GM18508 (cell line): ENCODE measurements around the gene SLC39A11.
"Not testable (repeated sequence)": the region's sequence is repeated elsewhere in the genome, so short reads cannot be mapped to it uniquely, and the experiment has no call there.

Experiments used
- ATAC-seq: cut with Tn5 transposase; IDR thresholded peaks from one replicate; pipeline ENCODE4 v1.9.1; 2021; ENCODE audit warnings: moderate number of reproducible peaks; ENCODE audit not compliant: insufficient read depth, unreplicated experiment

SLC39A11 gene, protein sequence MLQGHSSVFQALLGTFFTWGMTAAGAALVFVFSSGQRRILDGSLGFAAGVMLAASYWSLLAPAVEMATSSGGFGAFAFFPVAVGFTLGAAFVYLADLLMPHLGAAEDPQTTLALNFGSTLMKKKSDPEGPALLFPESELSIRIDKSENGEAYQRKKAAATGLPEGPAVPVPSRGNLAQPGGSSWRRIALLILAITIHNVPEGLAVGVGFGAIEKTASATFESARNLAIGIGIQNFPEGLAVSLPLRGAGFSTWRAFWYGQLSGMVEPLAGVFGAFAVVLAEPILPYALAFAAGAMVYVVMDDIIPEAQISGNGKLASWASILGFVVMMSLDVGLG

DNA sequence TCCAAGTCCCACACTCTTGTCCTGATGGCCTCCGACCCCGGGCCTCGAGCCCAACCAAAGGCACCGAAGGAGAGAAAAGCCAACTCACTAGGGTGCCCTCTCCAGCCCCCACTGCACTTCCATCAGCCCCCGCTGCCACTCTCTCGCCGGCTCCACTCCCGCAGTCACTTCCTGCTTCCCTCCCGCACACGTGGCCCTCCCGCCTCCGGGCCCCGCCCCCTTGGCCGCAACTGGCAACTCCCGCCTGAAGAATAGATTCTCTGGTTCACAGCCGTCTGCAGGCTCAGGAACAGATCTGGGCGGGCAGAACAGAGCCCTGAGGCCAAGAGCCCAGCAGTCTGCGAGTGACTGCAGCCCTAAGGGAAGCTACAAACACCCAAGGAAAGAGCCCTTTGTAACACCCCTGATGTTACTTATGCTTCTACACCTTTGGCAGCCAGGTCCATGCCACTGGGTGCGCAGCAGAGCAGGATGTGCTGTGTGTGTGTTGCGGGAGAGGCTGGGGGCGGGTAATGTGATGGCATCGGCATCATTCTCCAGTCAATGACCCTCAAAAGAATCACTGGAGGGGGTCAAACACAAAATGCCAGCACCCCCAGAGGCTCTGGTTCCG, at the start of gene SLC39A11:
Gene SLC39A11, minus strand, starts transcription at position 166 of the 613 bp plus-strand sequence. CDS start 3,924 bp downstream, outside the sequence.
- ATAC-seq, result peak; percentile 85

DNA sequence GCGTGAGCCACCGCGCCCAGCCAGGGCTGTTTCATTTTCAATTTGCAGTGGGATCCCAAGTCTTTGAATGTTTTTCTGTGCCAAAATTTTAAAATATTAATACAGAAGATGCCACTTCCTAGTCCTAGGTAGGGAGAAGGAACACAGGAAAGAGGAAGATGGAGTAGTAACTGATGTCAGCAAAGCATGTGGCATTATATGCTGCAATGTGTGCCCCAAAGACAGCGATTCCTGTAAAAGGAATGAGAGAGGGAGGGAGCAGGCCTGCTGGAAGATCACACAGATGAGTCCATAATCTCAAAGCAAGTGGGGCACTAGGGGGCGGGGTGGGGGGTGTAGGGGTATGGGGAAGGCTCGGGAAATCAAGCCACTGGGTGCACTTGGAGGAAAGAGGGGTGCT, 48.9 kb upstream of the SLC39A11 start:
- no peak for ATAC-seq

DNA sequence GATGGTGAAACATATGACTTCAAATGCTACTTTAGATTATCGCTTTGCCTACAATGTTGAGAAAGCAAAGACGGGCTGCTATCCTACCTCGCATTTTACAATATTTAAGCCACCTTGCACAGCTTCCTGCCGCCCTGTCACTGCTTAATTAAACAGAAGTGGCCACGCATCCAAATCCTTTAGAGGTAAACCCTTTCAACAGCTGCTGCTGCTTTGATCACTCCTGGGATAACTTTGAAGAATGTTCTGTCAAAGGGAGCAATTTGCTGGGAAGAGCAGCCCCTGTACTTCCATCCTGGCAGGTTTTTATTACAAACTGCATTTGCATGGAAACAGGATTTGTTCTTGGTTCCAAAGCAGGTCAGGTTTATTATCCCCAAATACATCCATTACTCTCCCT, 48.1 kb upstream of the SLC39A11 start:
- ATAC-seq, result no peak

DNA sequence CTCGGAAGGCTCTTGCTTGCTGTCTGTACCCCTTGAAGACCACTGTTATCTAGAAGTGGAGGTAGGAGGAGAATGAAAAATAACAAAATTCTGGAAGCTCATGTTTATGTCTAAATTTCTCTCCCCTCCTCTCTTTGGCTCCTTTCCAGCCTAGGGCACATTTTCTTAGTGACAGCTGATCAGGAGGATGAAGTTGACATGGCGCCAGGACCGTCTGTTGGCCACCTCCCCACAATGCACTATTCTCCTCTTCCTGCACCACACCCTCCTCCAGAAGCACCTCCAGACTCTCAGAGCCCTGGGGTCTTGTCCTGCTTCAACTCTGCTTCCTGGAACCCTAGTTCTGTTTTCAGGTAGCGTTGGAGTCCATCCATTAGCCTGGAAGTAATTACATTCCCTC, 46.8 kb upstream of the SLC39A11 start:
- ATAC-seq, result no peak

DNA sequence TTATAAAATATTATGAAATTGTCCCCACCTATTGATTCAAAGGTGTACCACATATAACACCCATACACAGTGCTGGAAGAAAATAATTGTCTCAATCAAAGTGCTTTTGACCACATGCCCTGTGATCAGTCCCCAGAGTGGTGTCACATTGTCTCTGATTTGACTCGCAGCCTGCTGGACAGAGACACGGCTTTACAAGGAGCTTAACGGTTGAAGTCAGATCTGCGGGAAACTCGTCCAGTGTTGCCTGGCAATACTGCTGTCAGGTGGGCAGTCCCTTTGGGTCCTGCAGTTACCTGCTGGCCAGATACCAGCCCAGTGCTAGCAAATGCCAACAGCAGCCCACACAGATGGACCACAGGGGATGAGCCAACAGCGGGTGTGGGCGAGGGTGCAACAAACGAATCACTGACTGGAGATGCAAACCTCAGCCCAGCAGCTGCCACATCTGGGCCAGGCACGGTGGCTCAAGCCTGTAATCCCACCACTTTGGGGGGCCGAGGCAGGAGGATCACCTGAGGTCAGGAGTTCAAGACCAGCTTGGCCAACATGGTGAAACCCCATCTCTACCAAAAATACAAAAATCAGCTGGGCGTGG, 46.2 kb upstream of the SLC39A11 start:
- ATAC-seq, result no peak

DNA sequence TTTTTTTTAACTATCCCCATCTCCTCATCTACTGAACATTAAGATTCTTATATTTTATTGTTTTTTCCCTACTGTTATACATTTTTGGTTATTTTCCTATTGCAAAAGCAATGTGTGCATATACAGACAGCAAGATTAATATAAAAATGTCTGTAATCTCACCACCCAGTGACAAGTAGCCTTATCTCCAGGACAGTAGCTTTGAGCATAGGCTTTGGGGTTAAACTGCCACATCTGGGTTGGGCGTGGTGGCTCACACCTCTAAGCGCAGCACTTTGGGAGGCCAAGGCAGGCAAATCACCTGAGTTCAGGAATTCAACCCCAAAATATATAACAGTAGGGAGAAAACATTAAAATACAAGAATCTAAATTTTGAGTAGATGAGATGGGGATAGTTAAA, 44.9 kb upstream of the SLC39A11 start:
- no peak for ATAC-seq

DNA sequence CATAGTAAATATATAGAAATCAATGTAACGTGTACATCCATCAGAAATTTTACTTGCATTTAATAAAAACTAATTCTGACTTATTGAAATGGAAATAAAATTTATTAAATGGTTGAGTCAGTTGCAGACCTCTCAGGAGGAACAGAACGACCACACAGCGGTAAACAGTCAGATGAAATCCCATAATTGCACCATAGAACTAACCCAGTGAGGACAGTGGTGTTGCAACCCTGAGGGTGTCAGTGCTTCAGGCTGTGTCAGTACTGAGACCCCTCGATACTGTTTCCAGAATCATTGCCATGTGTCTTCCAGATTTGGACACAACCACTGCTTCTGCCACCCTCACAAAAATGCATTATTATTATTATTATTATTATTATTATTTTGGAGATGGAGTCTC, 43.3 kb upstream of the SLC39A11 start:
- ATAC-seq, result no peak

DNA sequence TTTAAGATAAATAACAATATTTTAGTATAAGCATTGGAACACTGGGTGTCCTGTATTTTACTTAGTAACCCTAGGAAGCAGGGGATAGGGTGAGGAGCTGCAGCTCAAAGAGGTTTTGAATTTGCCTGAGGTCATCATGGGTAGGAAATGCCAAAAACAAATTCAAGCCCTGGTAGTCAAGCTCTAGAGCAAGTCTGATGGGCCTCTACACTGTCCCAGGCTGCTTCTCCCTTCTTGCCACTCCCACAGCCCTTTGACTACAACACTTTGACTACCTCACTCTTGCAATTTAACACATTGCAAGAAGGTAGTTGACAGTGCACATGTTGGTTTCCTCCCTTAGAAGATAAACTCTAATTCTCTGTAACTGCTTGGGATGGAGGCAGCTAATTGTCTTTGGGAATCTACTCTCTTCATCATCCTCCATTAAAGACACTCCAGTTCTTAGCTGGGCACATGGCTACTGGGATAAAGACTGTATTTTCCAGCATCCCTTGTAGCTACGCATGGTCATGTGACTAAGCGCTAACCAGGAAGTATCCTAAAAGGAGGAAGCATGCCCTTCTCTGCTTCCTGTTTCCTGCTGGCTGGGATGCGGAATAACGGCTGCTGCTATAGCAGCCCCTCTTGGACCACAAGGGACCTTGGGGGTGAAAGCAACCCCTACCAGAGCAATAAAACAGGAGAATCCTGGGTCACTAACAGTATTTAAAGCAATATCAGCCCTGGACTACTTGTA, 41.6 kb upstream of the SLC39A11 start:
- no peak for ATAC-seq

DNA sequence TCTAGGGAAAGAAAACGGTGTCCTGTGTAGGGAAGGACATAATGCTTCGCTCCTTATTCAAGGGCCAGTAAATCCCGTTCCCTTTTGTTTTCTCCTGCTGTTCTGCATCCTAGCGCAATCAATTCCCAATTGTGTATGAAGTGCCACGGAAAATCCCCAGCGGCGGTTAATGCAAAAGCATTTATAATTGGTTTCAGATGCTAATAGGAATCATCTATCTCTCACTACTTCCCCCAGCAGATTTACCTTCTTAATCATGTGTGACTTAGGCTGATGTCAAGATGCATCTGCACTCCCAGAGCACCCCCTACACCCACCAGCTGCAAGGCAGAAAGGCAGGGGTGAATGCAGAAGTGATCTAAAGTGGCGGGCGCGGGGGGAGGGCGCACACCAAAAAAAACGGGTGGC, 39.6 kb upstream of the SLC39A11 start:
- no peak for ATAC-seq

DNA sequence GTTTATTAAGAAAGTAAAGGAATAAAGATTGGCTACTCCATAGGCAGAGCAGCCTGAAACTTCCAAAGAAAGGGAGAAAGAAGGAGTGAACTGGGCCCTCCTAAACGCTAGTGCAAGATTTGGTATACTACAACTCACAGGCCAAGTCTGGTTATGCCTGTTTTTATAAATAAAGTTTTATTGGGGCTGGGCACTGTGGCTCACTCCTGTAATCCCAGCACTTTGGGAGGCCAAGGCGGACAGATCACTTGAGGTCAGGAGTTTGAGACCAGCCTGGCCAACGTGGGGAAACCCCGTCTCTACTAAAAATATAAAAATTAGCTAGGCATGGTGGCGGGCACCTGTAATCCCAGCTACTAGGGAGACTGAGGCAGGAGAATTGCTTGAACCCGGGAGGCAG, 39.0 kb upstream of the SLC39A11 start:
- not testable (repeated sequence) for ATAC-seq

DNA sequence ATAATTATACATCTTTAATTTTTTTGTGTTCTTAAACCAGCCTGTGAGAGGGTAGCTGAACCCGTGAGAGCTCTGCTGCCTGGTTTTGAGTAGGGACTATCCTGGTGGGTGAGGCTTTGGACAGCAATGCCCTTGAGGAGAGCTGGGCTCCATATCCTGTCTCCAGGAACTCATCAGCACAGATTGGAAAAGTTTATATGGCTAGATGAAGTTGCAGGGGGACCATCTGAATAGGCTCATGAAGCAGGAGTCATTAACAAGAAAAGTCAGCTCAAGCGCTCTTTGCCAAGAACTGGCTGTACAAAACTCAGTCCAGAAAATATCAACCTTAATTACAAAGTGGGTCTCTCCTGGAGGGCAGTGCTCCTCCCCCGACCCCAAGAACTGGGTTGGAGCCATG, 38.5 kb upstream of the SLC39A11 start:
- ATAC-seq, result no peak

DNA sequence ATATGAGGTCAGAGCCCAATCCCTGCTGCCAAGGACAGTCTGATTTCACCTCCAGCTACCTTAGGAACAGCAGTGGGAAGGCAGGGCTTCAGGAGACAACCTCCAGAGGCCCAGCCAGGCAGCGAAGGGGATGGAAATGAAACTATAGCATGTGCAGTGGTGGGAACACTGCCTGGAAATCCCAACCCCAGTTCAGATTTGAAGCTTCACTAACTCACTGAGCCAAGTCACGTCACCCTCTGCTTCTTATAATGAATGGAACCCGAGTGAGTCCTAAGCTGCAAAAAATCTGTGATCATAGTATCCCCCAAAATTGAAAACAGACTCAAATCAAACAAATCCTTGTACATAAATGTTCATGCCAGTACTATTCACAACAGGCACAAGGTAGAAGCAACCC, 36.0 kb upstream of the SLC39A11 start:
- no peak for ATAC-seq

DNA sequence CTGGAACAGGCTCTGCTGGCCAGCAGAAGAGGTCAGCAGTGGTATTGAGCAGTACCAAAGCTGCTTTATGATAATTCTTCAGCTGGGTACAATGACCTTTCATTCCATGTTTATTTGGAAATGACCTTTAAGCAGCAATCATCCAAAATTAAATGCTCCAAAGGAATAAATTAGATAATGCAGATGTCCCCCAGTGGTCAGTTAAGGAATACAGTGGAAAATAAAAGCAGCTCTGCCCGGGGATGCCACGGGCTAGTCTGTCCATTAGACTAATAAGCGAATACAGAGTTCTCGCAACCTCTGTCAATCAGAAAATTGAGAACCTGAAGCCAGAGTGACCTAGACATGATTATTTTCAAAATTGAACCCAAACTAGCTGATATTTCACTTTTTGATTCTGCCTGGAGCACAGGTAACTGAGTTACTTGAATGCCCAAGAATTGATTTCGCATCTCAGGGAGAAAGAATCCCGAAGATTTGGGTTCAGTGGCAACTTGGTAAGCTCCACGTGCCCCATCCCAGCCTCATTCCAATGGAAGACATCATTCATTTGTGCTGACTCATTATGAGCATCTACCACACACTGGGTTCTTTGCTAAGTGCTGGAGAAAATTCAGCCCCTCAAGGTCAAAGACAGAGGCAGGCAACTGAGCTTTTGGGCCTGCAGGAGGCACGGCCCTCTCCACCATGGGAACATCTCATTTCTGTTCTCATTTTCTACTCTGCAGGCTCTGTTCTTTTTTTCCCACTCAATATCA, 34.4 kb upstream of the SLC39A11 start:
- ATAC-seq, result no peak

DNA sequence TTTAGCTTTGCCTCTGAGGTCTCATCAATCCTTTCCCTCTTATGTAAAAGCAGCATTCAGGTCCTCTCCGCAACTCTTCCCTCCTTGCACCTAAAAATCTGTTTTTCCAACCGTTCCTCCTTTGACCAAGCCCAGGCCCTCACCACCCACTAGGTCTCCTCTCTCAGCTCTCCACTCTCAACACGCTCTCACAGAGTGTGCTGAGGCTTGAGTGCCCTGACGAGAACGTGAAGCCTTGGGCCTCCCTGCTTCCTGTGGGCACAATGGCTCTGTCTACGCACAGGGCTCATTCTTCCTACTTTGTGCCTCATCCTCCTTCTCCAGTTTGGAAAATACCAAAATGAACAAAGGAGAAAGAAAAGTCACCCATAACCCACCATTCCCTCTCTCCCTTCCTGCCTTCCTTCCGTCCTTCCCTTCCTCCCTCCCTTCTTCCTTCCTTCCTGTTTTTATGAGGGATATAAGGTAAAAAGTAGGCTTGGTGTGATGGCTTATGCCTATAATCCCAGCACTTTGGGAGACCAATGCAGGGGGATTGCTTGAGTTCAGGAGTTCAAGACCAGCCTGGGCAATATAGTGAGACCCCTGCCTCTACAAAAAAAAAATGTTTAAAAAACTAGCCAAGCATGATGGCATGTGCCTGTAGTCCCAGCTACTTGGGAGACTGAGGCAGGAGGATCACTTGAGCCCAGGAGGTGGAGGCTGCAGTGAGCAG, 31.3 kb upstream of the SLC39A11 start:
- ATAC-seq, result no peak

DNA sequence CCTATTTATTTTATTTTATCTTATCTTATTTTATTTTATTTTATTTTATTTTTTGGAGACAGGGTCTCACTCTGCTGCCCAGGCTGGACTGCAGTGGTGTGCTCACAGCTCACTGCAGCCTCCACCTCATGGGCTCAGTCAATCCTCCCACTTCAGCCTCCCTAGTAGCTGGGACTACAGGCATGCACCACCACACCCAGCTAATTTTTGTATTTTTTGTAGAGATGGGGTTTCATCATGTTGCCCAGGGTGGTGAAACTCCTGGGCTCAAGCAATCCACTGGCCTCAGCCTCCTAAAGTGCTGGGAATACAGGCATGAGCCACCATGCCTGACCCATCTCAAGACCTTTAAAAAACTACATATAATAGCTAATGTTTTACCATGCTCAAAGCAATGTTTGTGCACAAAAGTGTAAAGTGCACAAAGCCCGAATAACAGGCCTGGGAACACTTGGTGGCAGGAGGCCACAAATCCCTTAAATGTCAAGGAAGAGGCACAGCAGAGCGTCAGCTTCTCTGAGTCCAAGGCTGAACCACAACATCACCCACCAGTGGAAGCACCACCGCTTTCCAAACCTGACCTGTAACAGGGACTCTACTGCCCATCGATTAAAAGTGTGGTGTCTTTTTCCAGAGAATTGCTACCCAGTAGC, 30.6 kb upstream of the SLC39A11 start:
- ATAC-seq, result no peak

DNA sequence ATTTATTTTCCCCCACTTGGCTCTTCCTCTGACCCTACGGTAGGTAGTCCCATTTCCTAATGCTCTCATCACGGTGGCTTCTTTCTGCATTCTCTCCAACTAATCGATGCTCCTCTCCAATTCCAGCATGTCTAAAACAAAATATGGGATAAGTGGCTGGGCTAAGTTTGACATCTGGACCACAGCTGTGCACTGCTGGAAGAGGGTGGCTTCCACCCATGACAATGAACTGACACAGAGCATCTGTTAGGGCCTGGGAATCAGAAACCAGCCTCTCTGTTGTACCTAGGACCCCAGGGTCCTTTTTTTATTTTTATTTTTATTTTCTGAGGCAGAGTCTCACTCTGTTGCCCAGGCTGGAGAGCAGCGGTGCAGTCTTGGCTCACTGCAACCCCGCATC, 29.0 kb upstream of the SLC39A11 start:
- ATAC-seq, result no peak

DNA sequence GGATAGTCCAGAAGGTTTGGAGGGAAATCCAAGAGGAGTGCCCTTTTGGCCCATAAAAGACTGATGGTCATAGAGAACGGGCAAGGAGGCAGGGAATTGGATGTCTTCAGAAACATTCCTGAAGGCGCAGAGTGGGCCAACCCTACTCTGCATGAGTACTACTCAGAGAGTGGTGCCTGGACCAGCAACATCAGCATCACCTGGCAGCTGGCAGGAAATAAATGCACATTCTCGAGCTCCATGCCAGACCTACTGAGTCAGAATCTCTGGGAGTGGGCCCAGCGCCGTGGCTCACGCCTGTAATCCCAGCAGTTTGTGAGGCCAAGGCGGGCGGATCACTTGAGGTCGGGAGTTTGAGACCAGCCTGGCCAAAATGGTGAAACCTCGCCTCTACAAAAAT, 27.1 kb upstream of the SLC39A11 start:
- no peak for ATAC-seq

DNA sequence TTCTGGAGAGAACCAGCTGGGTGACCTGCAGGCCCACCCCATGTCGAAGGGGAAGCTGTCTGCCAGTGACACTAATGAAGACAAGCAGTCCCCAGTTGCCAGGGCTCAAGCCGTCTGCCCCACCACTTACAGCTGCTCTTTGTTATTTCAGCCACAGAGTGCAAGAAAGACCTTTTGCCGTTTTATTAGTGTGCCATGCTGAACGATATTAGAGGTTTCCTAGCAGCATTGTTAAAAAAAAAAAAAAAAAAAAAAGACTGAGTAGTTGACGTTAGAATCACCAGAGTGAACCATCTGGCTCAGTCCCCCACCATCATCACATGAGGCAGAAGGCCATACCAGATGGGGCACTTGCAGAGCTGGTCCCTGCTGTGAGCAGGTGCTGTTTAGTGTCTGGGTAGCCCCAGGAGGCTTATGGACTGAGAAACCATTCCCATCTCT, 26.5 kb upstream of the SLC39A11 start:
- no peak for ATAC-seq

DNA sequence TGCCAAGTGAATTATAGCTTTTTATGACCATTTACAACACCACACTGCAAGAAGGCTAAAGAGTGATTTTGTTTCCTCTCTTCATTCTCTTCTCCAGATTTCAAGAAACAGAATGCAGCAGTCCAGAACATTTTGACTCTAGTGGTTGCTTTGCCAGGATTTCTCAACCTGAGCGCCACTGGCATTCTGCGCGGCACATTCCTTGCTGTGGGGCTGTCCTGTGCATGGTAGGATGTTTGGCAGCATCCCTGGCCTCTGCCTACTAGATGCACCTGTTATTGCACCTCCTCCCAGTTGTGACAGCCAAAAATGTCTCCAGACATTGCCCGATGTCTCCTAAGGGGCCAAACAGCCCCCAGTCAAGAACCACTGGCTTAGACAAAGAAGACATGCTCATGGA, 25.7 kb upstream of the SLC39A11 start:
- ATAC-seq, result no peak
